Glutamatergic neuron (in vitro differentiated cells): ENCODE data around the gene SUN3. TPM values are rescaled to one million over a fixed set of nuclear protein-coding genes. Genes with fewer than 3 reads are reported as not detected.

Experiments
- DNase-seq: peaks from one replicate; pipeline ENCODE4 v3.0.0; 2022
- H3K27ac Mint-ChIP-seq: one replicate; pipeline ENCODE4 v1.8.0; 2020; ENCODE audit warnings: mild to moderate bottlenecking, mixed read lengths, inconsistent platforms; ENCODE audit not compliant: unreplicated experiment
- H3K27me3 Mint-ChIP-seq: one replicate; pipeline ENCODE4 v1.8.0; 2020; ENCODE audit warnings: mild to moderate bottlenecking, moderate library complexity, mixed read lengths, inconsistent platforms; ENCODE audit not compliant: unreplicated experiment
- H3K36me3 Mint-ChIP-seq: one replicate; pipeline ENCODE4 v1.8.0; 2020; ENCODE audit warnings: mild to moderate bottlenecking, mixed read lengths, inconsistent platforms; ENCODE audit not compliant: unreplicated experiment
- H3K4me1 Mint-ChIP-seq: one replicate; pipeline ENCODE4 v1.8.0; 2020; ENCODE audit warnings: mild to moderate bottlenecking, low read depth, mixed read lengths, inconsistent platforms; ENCODE audit not compliant: unreplicated experiment
- H3K4me3 Mint-ChIP-seq: one replicate; pipeline ENCODE4 v1.8.0; 2020; ENCODE audit warnings: mild to moderate bottlenecking, mixed read lengths, inconsistent platforms; ENCODE audit not compliant: unreplicated experiment
- H3K9me3 Mint-ChIP-seq: one replicate; pipeline ENCODE4 v1.8.0; 2020; ENCODE audit warnings: mild to moderate bottlenecking, moderate library complexity, mixed read lengths, inconsistent platforms; ENCODE audit not compliant: unreplicated experiment
- CTCF ChIP-seq: fragments of 200-600 bp; sonication (generic); IDR thresholded peaks from one replicate; pipeline ENCODE4 v1.5.0; 2021; ENCODE audit not compliant: partially characterized antibody, unreplicated experiment
- total RNA-seq: library from RNA; stranded (reverse); fragmentation: NEBNext Ultra II Directional; extraction: Animal tissue kit (Norgen Biotek cat#: 25700); gene quantifications from one replicate; pipeline ENCODE4 v1.2.1, GENCODE V29; 2021; ENCODE audit not compliant: unreplicated experiment

Gene SUN3
- total RNA-seq, 1 donor from 2014 or later: not detected

GRCh38 chr7:48049850-48050249 is 20.9 kb upstream of the SUN3 start:
- no peak overlapping the region for H3K4me3 Mint-ChIP-seq
- peaks cover 7% of the 10 kb centered on the region for H3K4me1 Mint-ChIP-seq
- DNase-seq: no peak
- H3K9me3 Mint-ChIP-seq: no peaks in the 10 kb centered on the region
- peaks cover 7% of the 10 kb centered on the region for H3K27me3 Mint-ChIP-seq
- H3K27ac Mint-ChIP-seq: no peak overlapping the region
- H3K36me3 Mint-ChIP-seq: peaks cover 4% of the 10 kb centered on the region
- no peak for TF ChIP-seq CTCF

- peaks cover 4% of the 10 kb centered on the region for H3K36me3 Mint-ChIP-seq
- TF ChIP-seq CTCF: no peak
Observed at GRCh38 chr7:48048113-48048512, 19.2 kb upstream of the SUN3 start.

GRCh38 chr7:48046458-48046857 is 17.6 kb upstream of the SUN3 start:
- TF ChIP-seq CTCF: no peak
- Mint-ChIP-seq H3K27ac (no peak overlapping the region), H3K36me3 (peaks cover 4% of the 10 kb centered on the region), H3K4me1 (peaks cover 7% of the 10 kb centered on the region), H3K9me3 (no peaks in the 10 kb centered on the region), H3K27me3 (peaks cover 10% of the 10 kb centered on the region), H3K4me3 (no peak overlapping the region)
- no peak for DNase-seq

More at GRCh38 chr7:48048113-48048512, 19.2 kb upstream of the SUN3 start:
- Mint-ChIP-seq H3K4me1 (peaks cover 7% of the 10 kb centered on the region), H3K4me3 (no peak overlapping the region), H3K9me3 (no peaks in the 10 kb centered on the region), H3K27ac (no peak overlapping the region), H3K27me3 (peaks cover 8% of the 10 kb centered on the region)
- DNase-seq: no peak

GRCh38 chr7:48045195-48045765 is 16.4 kb upstream of the SUN3 start:
- TF ChIP-seq CTCF: no peak
- Mint-ChIP-seq H3K4me1 (peaks cover 7% of the 10 kb centered on the region), H3K9me3 (no peaks in the 10 kb centered on the region), H3K27ac (no peak overlapping the region), H3K36me3 (peaks cover 4% of the 10 kb centered on the region), H3K27me3 (peaks cover 10% of the 10 kb centered on the region), H3K4me3 (no peak overlapping the region)
- no peak for DNase-seq

- no peak for DNase-seq
- no peak for TF ChIP-seq CTCF
- Mint-ChIP-seq H3K27me3 (peaks cover 6% of the 10 kb centered on the region), H3K4me1 (no peaks in the 10 kb centered on the region), H3K4me3 (no peak overlapping the region), H3K36me3 (no peaks in the 10 kb centered on the region), H3K9me3 (no peaks in the 10 kb centered on the region), H3K27ac (no peak overlapping the region)
Observed at GRCh38 chr7:48042636-48043035, 13.7 kb upstream of the SUN3 start.
